Lung microvascular endothelial cell (primary cell): ENCODE measurements around the gene GCN1. TPM values are rescaled to one million over a fixed set of nuclear protein-coding genes. Genes with fewer than 3 reads are reported as not detected.
"Not testable (repeated sequence)": the region's sequence is repeated elsewhere in the genome, so short reads cannot be mapped to it uniquely, and the experiment has no call there.

Source experiments
- DNase-seq, 2 donors: peaks; one replicate each; pipeline versions ENCODE4 v3.0.0 to v3.0.0-alpha.2; 2010; ENCODE audit warnings: low read depth in 2 of 2
- total RNA-seq: library from RNA; depleted of rRNA; stranded (reverse); fragments of >200 nt; gene quantifications from 2 replicates; pipeline ENCODE4 v1.2.1, GENCODE V29; 2014

The GCN1 gene
- total RNA-seq, 1 donor from 2014 or later, result 68.5 TPM

DNA sequence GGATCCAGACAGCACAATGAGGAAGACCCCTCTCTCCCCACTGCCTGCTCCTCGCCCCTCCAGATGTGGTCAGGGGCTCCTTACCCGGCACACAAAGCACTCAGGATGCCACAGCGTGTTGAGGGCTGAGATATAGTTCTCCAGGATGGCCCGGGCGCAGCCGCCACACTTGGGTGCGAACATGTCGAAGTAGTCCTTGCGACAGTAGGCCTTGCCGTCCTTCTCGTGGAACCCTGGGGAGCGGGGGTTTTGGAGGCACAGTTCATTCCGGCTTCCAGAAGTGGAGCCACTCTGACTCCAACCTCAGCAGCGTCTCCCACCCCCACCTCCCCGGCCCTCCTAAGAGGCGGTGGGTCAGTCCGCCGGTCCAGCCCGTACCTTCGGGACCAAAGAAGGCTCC is 19.2 kb upstream of the GCN1 start:
- no peak for DNase-seq

GRCh38 chr12:120213182-120213581 is 18.7 kb upstream of the GCN1 start:
- not testable (repeated sequence) for DNase-seq

DNA sequence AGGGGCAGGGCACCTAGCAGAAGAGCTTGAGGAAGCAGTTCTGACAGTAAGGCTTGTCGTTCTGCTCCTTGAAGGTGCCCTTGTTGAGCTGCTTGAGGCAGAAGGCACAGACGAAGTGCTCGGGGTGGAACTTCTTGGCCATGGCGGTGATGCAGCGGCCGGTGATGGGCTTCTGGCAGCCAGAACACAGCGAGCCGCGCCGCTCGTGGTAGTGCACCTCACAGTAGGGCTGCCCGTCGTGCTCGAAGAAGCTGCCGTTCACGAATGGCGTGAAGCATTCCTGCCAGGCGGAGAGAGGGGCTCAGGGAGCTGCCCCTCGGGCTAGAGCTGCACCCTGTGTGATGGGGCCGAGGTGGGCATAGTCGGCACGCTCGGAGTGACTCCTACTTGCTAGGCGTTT is 17.8 kb upstream of the GCN1 start:
- DNase-seq, result no peak

GRCh38 chr12:120211904-120212283 is 17.4 kb upstream of the GCN1 start:
- no peak for DNase-seq

DNA sequence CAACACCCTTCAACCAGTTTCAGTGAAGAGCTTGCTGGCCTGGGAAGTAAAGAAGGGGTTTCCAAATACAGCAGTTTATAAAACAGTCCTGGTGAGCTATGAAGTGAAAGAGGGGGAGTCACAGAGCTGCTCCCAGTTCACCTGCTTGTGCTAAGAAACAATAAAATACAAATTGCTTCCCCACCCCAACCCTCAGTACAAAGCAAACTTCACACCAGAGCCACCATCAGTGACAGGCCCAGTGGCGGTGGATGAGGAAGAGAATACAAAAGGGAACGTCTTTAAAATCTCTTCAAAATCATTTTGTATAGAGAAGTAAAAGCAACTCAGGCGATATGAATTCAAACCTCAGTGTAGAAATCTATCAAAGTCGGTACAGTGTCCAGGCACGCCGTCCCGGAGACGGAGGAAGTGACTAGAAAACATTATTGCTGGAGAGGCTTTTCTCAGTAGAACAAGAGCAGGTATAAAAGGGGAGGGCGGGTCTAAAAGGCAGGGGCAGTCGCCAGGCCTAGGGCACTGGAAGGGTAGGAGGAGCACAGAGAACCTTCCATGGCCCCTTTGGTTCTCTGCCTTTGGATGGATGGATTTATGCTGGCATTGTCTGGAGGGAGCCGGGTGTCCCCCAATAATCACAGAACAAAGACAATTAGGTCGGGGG is 16.9 kb upstream of the GCN1 start:
- DNase-seq, result no peak

DNA sequence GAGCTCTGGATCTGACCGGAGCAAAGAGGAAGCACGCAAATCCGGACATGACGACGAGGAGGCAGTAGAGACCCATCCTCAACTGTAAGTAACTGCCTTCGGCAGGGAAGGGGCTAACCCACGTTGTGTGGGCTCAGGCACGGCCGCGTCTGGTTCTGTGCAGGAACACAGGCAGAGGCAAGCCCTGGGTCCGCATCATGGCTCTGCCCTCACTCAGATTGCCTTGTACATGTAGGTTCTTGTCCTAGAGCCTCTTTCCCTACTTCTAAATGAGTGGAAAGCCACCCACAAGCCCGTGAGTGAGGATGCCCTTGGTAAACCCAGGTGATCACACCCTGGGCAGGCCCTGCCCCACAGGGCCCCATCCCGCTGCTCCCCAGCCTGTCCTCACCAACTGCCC is 15.3 kb upstream of the GCN1 start:
- DNase-seq, result no peak

GRCh38 chr12:120207227-120207626 is 12.7 kb upstream of the GCN1 start:
- DNase-seq, result no peak

DNA sequence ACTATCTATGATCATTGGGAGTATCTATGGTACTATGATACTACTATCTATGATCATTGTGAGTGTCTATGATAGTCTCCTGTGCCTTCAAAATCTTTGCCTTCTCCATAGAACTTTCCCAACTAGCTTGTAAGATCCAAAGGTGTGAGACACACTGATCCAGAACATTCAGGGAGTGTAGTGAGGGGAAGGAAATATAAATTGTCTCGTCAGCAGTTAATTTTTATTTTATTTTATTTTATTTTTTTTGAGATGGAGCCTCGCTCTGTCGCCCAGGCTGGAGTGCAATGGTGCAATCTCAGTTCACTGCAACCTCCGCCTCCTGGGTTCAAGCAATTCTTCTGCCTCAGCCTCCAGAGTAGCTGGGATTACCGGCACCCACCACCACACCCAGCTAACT is 12.3 kb upstream of the GCN1 start:
- DNase-seq, result not testable (repeated sequence)

GRCh38 chr12:120206228-120206627 is 11.7 kb upstream of the GCN1 start:
- DNase-seq, result no peak

GRCh38 chr12:120204171-120204570 is 9.7 kb upstream of the GCN1 start:
- DNase-seq, result no peak

GRCh38 chr12:120200364-120200800 is 5.9 kb upstream of the GCN1 start:
- DNase-seq, result no peak

- DNase-seq, result peak; percentile 23 to 87
Measured at GRCh38 chr12:120199595-120200306, 5.2 kb upstream of the GCN1 start.

GRCh38 chr12:120199025-120199424 is 4.5 kb upstream of the GCN1 start:
- DNase-seq, result no peak

GRCh38 chr12:120197542-120197887 is 3.0 kb upstream of the GCN1 start:
- no peak for DNase-seq

DNA sequence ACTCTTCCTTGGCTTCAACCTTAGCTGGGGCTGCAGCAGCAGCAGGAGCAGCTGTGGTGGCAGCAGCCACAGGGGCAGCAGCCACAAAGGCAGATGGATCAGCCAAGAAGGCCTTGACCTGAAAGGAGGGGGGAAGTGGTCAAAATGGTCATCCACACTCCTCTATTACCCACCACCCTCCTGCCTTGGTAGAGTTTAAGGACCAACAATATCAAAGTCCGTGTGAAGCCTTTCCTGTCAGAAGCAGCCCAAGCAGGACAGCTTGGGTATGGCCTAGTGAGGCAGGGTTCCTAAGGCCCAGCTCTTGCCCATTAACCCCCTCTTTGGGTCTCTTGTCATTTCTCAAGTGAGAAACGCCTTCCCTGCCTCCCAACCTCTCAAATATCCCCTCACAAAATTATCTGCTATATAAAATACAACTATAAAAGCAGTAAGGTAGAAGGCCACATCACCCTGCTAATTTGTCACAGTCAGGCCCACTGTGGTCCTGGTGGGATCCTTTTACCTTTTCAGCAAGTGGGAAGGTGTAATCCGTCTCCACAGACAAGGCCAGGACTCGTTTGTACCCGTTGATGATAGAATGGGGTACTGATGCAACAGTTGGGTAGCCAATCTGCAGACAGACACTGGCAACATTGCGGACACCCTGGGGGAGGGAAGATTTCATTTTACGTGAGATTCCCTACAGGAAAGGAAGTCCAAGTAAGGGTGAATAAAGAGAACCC is 2.5 kb upstream of the GCN1 start:
- DNase-seq, result not testable (repeated sequence)

- DNase-seq, result no peak
Measured at GRCh38 chr12:120196363-120196762, 1.8 kb upstream of the GCN1 start.

DNA sequence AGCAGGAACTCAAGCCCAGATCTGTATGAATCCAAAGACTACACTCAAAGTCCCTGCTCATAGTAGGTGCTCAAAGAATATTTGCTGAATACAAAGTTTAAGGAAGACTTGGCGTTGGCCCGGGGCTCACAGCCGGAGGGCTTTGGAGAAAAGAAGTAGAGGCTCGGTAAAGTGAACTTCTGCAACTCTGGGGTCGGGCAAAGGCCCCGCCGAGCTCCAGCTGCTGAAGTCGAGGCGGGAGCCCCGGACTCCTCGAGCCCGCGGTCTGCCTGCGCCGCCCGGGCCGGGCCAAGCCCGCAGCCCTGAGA is 335 bp downstream of the GCN1 start:
- peak in 1 of 2 donors; percentile 24 for DNase-seq

DNA sequence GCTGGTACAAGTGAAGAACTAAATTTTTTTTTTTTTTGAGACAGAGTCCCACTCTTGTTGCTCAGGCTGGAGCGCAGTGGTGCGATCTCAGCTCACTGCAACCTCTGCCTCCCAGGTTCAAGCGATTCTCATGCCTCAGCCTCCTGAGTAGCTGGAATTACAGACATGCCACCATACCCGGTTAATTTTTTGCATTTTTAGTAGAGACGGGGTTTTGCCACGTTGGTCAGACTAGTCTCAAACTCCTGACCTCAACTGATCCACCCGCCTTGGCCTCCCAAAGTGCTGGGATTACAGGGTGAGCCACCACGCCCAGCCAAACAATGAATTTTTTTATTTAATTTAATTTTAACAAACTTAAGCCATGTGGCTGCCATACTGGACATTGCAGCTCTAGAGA is 1.2 kb downstream of the GCN1 start:
- not testable (repeated sequence) for DNase-seq

- no peak for DNase-seq
Measured at GRCh38 chr12:120190985-120191480, 3.5 kb downstream of the GCN1 start.

DNA sequence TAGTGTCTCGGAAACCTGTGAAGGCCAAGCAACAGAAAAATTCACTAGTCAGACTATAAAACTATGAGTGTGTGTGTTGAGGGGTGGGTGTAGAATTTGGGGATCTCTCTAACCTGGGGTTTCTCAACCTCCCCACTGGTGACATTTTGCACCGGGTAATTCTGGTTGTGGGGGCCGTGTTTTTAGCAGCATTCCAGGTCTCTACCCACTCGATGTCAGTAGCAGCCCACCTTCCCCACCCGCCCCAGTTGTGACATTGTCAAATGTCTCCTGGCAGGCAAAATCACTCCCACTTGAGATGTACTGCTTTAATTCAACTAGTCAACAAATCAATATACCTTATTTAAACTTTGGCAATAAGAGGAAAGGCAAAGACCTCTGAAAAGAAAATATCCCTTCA is 4.1 kb downstream of the GCN1 start:
- no peak for DNase-seq

- no peak for DNase-seq
Measured at GRCh38 chr12:120186654-120187053, 7.9 kb downstream of the GCN1 start.

DNA sequence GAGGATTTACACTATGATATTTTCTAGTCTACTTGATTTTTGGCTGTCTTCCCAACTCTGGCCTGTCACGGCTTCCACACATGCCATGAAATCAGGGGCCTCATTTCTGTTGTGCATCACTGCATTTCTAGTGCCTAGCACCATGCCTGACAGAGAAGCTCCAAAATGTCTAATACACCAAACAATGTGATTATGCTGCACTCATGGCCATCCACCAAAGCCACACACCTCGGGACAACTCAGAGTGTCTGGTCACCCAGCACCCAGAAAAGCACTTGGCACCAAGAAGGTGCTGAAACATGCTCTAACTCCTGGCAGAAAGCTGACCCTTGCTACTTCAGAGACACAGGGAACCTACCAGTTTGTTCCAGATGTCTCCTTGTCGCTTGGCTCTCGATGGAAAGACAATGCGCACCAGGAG is 11.3 kb downstream of the GCN1 start:
- DNase-seq, result peak in 1 of 2 donors; percentile 18
